Measurements from ENCODE around the gene MPP3. TPM values are rescaled to one million over a fixed set of nuclear protein-coding genes. Genes with fewer than 3 reads are reported as not detected.

MPP3 gene
- total RNA-seq, 1 experiment from 2014 or later = 11.3 TPM

DNA sequence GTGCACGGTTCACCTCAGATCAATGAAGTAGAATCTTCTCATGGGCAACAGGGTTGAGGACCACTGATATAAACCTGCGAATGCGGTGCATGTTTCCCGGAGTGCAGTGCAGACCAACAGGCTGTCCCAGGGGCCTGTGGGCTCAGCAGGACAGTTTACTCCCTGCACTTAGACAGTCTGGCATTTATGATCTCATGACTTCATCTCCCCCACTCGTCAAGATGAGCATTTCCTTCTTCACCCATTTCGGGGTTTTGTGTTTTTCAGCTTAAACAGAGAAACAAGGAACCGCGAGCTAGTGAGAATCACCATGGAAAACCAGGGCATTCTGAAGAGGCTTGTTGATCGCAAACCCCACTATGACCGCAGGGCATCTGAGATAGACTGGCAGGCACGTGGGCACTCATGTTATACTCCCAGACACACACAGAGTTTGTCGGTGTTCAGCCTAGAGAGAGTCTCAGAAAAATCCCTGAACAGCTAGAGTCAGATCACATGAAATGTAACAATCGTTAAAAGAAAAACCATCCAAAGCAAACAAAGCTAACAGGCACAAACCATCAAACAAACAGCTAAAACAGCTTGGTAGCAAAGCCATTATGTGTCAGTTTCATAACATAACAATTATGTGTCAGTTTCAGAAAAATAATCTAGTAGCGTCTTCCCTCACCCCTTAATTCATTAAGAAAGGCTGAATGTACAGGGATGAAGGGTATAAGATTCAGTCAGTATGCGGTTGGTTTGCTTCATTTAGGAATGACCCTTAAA lies 49.8 kb downstream of the MPP3 start (continued):
- no peak for TF ChIP-seq ZNF263 (CRISPR knock-in tag; IDR thresholded peaks at IDR 0.05; ENCODE audit: low read depth)
- TF ChIP-seq, protein P1, sequence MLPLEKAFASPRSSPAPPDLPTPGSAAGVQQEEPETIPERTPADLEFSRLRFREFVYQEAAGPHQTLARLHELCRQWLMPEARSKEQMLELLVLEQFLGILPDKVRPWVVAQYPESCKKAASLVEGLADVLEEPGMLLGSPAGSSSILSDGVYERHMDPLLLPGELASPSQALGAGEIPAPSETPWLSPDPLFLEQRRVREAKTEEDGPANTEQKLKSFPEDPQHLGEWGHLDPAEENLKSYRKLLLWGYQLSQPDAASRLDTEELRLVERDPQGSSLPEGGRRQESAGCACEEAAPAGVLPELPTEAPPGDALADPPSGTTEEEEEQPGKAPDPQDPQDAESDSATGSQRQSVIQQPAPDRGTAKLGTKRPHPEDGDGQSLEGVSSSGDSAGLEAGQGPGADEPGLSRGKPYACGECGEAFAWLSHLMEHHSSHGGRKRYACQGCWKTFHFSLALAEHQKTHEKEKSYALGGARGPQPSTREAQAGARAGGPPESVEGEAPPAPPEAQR (CRISPR knock-in tag; IDR thresholded peaks at IDR 0.05) = no peak
- TF ChIP-seq, protein P2, sequence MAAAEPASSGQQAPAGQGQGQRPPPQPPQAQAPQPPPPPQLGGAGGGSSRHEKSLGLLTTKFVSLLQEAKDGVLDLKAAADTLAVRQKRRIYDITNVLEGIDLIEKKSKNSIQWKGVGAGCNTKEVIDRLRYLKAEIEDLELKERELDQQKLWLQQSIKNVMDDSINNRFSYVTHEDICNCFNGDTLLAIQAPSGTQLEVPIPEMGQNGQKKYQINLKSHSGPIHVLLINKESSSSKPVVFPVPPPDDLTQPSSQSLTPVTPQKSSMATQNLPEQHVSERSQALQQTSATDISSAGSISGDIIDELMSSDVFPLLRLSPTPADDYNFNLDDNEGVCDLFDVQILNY (CRISPR knock-in tag; IDR thresholded peaks at IDR 0.05) = no peak
- TF ChIP-seq, protein P3, sequence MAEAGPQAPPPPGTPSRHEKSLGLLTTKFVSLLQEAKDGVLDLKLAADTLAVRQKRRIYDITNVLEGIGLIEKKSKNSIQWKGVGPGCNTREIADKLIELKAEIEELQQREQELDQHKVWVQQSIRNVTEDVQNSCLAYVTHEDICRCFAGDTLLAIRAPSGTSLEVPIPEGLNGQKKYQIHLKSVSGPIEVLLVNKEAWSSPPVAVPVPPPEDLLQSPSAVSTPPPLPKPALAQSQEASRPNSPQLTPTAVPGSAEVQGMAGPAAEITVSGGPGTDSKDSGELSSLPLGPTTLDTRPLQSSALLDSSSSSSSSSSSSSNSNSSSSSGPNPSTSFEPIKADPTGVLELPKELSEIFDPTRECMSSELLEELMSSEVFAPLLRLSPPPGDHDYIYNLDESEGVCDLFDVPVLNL (CRISPR knock-in tag; IDR thresholded peaks at IDR 0.05; ENCODE audit: borderline replicate concordance, low read depth) = no peak
- no peak for TF ChIP-seq KAT7 (CRISPR knock-in tag; IDR thresholded peaks at IDR 0.05; ENCODE audit: borderline replicate concordance)
- TF ChIP-seq ELF4 (CRISPR knock-in tag; IDR thresholded peaks at IDR 0.05; ENCODE audit: low read depth) = no peak

DNA sequence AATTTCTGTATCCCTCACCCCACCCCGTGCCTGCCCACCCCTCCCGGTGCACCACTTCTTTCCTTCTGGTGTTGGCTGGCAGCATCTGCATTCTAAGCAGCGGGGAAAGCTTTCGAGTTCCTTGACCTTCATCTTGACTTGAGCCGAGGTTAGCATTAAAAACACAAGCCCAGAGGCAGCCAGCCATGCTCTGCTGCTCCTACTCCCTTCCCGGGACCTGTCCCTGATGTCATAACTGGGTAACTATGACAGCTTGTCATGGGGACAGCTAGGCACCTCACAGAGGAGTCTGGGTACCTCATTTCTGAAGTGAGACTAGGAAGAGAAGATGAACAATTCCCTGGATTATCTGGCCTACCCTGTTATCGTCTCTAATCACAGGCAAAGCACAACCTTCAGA lies 52.8 kb downstream of the MPP3 start, which contains the start of gene CFAP97D1:
Gene CFAP97D1 (plus strand): TSS at position 301 of the 400 bp plus-strand sequence. CDS start 28 bp downstream, at position 329.
- Mint-ChIP-seq H3K4me1 (peaks cover 19% of the 10 kb centered on the region), H3K9me3 (no peaks in the 10 kb centered on the region), H3K4me3 (peak within 1 kb of the TSS; percentile 81), H3K27me3 (ENCODE audit: low read depth) (peaks cover 24% of the 10 kb centered on the region), H3K36me3 (peaks cover under 1% of the 10 kb centered on the region; the same call in 1 of the 2 replicates), H3K27ac (no peak within 1 kb of the TSS; the same call in 1 of the 2 replicates)
- no peak for ATAC-seq
- CTCF ChIA-PET = interaction anchor here (0.7 to 1.0 kb wide), 2 partner anchors 20 to 66 kb away, joined by 3 to 9 read pairs; no protein-coding TSS in a partner anchor
- POLR2A ChIA-PET = no interaction called here
- no peak for DNase-seq (ENCODE audit: low spot score)
- TF ChIP-seq, protein P4, sequence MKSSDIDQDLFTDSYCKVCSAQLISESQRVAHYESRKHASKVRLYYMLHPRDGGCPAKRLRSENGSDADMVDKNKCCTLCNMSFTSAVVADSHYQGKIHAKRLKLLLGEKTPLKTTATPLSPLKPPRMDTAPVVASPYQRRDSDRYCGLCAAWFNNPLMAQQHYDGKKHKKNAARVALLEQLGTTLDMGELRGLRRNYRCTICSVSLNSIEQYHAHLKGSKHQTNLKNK (CRISPR knock-in tag; IDR thresholded peaks at IDR 0.05) = no peak
- TF ChIP-seq, protein P5, sequence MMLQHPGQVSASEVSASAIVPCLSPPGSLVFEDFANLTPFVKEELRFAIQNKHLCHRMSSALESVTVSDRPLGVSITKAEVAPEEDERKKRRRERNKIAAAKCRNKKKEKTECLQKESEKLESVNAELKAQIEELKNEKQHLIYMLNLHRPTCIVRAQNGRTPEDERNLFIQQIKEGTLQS (CRISPR knock-in tag; conservative IDR thresholded peaks at IDR 0.05) = no peak
- TF ChIP-seq, protein P6, sequence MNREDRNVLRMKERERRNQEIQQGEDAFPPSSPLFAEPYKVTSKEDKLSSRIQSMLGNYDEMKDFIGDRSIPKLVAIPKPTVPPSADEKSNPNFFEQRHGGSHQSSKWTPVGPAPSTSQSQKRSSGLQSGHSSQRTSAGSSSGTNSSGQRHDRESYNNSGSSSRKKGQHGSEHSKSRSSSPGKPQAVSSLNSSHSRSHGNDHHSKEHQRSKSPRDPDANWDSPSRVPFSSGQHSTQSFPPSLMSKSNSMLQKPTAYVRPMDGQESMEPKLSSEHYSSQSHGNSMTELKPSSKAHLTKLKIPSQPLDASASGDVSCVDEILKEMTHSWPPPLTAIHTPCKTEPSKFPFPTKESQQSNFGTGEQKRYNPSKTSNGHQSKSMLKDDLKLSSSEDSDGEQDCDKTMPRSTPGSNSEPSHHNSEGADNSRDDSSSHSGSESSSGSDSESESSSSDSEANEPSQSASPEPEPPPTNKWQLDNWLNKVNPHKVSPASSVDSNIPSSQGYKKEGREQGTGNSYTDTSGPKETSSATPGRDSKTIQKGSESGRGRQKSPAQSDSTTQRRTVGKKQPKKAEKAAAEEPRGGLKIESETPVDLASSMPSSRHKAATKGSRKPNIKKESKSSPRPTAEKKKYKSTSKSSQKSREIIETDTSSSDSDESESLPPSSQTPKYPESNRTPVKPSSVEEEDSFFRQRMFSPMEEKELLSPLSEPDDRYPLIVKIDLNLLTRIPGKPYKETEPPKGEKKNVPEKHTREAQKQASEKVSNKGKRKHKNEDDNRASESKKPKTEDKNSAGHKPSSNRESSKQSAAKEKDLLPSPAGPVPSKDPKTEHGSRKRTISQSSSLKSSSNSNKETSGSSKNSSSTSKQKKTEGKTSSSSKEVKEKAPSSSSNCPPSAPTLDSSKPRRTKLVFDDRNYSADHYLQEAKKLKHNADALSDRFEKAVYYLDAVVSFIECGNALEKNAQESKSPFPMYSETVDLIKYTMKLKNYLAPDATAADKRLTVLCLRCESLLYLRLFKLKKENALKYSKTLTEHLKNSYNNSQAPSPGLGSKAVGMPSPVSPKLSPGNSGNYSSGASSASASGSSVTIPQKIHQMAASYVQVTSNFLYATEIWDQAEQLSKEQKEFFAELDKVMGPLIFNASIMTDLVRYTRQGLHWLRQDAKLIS (CRISPR knock-in tag; IDR thresholded peaks at IDR 0.05; ENCODE audit: borderline replicate concordance) = no peak
- TF ChIP-seq, protein P7, sequence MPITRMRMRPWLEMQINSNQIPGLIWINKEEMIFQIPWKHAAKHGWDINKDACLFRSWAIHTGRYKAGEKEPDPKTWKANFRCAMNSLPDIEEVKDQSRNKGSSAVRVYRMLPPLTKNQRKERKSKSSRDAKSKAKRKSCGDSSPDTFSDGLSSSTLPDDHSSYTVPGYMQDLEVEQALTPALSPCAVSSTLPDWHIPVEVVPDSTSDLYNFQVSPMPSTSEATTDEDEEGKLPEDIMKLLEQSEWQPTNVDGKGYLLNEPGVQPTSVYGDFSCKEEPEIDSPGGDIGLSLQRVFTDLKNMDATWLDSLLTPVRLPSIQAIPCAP (CRISPR knock-in tag; IDR thresholded peaks at IDR 0.05) = no peak
- TF ChIP-seq, protein P8, sequence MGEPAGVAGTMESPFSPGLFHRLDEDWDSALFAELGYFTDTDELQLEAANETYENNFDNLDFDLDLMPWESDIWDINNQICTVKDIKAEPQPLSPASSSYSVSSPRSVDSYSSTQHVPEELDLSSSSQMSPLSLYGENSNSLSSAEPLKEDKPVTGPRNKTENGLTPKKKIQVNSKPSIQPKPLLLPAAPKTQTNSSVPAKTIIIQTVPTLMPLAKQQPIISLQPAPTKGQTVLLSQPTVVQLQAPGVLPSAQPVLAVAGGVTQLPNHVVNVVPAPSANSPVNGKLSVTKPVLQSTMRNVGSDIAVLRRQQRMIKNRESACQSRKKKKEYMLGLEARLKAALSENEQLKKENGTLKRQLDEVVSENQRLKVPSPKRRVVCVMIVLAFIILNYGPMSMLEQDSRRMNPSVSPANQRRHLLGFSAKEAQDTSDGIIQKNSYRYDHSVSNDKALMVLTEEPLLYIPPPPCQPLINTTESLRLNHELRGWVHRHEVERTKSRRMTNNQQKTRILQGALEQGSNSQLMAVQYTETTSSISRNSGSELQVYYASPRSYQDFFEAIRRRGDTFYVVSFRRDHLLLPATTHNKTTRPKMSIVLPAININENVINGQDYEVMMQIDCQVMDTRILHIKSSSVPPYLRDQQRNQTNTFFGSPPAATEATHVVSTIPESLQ (CRISPR knock-in tag; IDR thresholded peaks at IDR 0.05) = no peak
